DOHH2 (cell line): ENCODE results near the gene EEF1AKMT3.
"Not testable (repeated sequence)": the region's sequence is repeated elsewhere in the genome, so short reads cannot be mapped to it uniquely, and the experiment has no call there.

Experiments used
- EZH2phosphoT487 ChIP-seq: fragments of 200-600 bp; sonication (generic); IDR thresholded peaks from 2 replicates; pipeline ENCODE4 v1.6.1; 2017; ENCODE audit warnings: borderline replicate concordance, mild to moderate bottlenecking, antibody characterized with exemption, low read length, moderate library complexity, mixed read lengths
- TF ChIP-seq, protein P1 (sequence below): fragments of 200-600 bp; sonication (generic); IDR thresholded peaks from one replicate; pipeline ENCODE4 v1.5.1; 2014; ENCODE audit warnings: antibody characterized with exemption, mild to moderate bottlenecking, low read depth, low read length; ENCODE audit not compliant: poor library complexity, severe bottlenecking

DNA sequence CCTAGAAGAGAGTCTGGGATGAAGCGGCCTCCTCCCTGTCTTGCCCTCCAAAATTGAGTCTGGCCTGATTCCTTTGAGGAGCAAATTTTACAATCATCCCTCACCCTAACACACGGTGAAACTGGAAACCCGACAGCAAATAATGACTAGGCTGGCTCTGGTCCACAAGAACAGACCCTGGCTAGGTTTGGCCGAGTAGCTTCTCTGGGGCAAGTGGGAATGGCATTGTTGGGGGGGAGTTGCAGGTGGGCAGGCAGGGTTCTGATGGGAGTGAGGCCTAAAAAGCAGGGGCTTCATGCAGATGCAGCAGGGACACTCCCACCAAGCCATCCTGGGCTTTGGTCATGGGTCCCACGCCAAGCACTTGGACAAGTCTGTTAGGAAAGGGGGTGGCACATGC is 48.6 kb downstream of the EEF1AKMT3 start:
- TF ChIP-seq, protein P1, sequence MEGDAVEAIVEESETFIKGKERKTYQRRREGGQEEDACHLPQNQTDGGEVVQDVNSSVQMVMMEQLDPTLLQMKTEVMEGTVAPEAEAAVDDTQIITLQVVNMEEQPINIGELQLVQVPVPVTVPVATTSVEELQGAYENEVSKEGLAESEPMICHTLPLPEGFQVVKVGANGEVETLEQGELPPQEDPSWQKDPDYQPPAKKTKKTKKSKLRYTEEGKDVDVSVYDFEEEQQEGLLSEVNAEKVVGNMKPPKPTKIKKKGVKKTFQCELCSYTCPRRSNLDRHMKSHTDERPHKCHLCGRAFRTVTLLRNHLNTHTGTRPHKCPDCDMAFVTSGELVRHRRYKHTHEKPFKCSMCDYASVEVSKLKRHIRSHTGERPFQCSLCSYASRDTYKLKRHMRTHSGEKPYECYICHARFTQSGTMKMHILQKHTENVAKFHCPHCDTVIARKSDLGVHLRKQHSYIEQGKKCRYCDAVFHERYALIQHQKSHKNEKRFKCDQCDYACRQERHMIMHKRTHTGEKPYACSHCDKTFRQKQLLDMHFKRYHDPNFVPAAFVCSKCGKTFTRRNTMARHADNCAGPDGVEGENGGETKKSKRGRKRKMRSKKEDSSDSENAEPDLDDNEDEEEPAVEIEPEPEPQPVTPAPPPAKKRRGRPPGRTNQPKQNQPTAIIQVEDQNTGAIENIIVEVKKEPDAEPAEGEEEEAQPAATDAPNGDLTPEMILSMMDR, result not testable (repeated sequence)
- not testable (repeated sequence) for TF ChIP-seq EZH2phosphoT487
